ENCODE data around the gene VSIG2.

Gene VSIG2

DNA sequence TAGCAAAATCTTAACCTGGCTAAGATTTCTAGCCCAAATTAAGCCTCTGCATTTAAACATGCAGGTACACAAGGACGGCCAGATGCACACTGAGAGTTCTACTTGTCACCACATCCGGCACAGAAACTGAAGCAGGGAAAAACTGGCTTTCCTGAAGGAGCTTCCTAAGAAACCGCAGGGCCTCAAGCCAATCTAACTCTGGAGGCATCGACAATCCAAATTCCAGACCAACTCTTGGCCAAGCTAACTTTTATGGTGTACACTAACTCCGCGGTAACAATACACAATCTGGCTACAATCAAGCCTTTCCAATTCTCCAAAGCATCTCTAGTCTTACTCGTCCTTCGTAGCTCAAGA lies 46.9 kb upstream of the VSIG2 start:
- TF ChIP-seq TAF1 (IDR thresholded peaks at IDR 0.05; ENCODE audit: borderline replicate concordance, insufficient read depth, low read length) (no peak), FOXP2 (optimal IDR thresholded peaks at IDR 0.05; ENCODE audit: borderline replicate concordance, extremely low read depth, extremely low read length, insufficient read depth) (no peak), POLR2AphosphoS5 (IDR thresholded peaks at IDR 0.05; ENCODE audit: low read depth, low read length) (no peak), SIN3A (IDR thresholded peaks at IDR 0.05; ENCODE audit: borderline replicate concordance, insufficient read depth, low read length) (no peak)
- TF ChIP-seq, protein P1, sequence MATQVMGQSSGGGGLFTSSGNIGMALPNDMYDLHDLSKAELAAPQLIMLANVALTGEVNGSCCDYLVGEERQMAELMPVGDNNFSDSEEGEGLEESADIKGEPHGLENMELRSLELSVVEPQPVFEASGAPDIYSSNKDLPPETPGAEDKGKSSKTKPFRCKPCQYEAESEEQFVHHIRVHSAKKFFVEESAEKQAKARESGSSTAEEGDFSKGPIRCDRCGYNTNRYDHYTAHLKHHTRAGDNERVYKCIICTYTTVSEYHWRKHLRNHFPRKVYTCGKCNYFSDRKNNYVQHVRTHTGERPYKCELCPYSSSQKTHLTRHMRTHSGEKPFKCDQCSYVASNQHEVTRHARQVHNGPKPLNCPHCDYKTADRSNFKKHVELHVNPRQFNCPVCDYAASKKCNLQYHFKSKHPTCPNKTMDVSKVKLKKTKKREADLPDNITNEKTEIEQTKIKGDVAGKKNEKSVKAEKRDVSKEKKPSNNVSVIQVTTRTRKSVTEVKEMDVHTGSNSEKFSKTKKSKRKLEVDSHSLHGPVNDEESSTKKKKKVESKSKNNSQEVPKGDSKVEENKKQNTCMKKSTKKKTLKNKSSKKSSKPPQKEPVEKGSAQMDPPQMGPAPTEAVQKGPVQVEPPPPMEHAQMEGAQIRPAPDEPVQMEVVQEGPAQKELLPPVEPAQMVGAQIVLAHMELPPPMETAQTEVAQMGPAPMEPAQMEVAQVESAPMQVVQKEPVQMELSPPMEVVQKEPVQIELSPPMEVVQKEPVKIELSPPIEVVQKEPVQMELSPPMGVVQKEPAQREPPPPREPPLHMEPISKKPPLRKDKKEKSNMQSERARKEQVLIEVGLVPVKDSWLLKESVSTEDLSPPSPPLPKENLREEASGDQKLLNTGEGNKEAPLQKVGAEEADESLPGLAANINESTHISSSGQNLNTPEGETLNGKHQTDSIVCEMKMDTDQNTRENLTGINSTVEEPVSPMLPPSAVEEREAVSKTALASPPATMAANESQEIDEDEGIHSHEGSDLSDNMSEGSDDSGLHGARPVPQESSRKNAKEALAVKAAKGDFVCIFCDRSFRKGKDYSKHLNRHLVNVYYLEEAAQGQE (IDR thresholded peaks at IDR 0.05; ENCODE audit: insufficient read depth in 1 of 2, low read depth in 2 of 2, low read length in 2 of 2): no peak

DNA sequence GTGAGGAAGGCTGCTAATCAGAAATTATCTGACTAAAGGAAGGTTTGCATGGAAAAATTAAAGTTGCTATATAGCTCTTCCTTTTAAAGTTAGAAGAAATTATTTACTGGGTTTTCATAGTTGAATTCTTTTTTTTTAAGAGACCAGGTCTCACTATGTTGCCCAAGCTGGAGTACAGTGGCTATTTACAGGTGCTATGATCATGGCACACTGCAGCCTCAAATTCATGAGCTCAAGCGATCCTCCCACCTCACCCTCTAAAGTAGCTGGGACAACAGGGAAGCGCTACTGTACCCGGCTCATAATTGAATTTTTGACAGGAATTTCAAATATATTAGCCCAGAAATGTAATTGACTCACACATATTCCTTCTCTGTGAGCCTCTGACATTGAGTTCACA lies 44.3 kb upstream of the VSIG2 start:
- TF ChIP-seq SIN3A (IDR thresholded peaks at IDR 0.05; ENCODE audit: borderline replicate concordance, insufficient read depth, low read length) (no peak), TAF1 (IDR thresholded peaks at IDR 0.05; ENCODE audit: borderline replicate concordance, insufficient read depth, low read length) (no peak), POLR2AphosphoS5 (IDR thresholded peaks at IDR 0.05; ENCODE audit: low read depth, low read length) (no peak), FOXP2 (optimal IDR thresholded peaks at IDR 0.05; ENCODE audit: borderline replicate concordance, extremely low read depth, extremely low read length, insufficient read depth) (no peak)
- TF ChIP-seq, protein P1 (IDR thresholded peaks at IDR 0.05; ENCODE audit: insufficient read depth in 1 of 2, low read depth in 2 of 2, low read length in 2 of 2): no peak

DNA sequence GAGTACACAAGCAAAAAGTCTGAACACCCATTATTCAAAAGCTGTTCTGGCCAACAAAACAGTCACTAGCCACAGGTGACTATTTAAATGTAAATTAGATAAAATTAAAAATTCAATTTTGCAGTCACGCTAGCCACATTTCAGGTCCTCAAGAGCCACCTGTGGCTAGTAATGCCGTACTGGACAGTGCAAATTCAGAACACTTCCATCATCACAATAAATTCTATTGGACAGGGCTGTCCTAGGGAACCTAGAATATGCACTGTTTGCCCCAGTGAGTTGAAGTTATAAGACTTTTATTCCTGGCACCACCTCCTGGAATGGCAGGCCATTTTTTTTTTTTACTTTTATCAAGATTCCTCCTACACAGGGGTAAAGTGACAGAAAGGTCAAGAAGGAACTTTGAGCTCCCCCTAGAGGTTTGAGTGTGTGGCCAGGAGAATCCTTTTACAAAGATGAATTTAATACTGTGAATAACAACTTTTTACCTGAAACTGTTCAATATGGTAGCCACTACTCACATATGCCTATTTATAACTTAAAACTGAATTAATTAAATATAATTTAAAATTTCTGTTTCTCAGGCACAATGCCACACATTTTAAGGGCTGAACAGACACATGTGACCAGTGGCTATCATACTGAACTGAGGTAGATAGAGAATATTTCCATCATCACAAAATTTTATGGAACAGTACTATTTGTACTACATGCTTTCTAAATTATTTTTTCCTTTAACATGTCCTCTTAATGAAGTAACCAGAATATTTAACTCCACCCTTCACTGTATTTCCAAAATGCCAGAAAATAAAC lies 41.6 kb upstream of the VSIG2 start:
- TF ChIP-seq TAF1 (IDR thresholded peaks at IDR 0.05; ENCODE audit: borderline replicate concordance, insufficient read depth, low read length) (no peak), POLR2AphosphoS5 (IDR thresholded peaks at IDR 0.05; ENCODE audit: low read depth, low read length) (no peak), FOXP2 (optimal IDR thresholded peaks at IDR 0.05; ENCODE audit: borderline replicate concordance, extremely low read depth, extremely low read length, insufficient read depth) (no peak), SIN3A (IDR thresholded peaks at IDR 0.05; ENCODE audit: borderline replicate concordance, insufficient read depth, low read length) (no peak)
- TF ChIP-seq, protein P1 (IDR thresholded peaks at IDR 0.05; ENCODE audit: insufficient read depth in 1 of 2, low read depth in 2 of 2, low read length in 2 of 2): no peak

DNA sequence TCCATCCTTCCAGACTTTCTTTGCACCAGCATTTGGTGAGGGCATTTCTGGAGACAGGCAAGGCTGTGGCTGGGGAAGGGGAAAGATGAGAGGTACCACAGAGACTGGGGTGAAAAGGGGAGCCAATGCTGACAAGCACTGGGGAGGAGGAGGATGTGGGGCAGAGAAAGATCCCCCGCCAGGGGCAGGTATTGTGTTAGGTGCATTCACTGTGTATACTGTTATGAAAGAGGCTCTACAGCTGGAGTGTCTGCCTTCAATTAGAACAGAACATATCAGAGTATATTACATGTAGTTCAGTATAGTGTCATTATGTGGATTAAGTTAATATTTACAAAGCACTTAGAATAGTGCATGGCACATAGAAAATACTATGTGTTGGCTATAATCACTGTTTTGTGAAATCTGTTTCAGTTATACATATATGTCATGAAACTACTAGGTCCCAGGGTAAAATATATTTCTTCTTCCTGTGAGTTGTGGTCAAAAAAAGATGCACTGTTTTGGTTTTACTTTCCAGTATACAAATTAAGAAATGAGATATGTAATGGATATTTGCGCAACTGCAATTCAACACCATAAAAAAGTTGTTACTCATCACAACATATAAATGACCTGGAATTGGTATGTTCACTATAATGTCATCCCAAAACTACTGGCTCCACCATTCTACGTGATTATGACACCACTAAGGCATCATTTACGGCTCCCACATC lies 39.7 kb upstream of the VSIG2 start:
- TF ChIP-seq FOXP2 (optimal IDR thresholded peaks at IDR 0.05; ENCODE audit: borderline replicate concordance, extremely low read depth, extremely low read length, insufficient read depth): no peak
- no peak for TF ChIP-seq SIN3A (IDR thresholded peaks at IDR 0.05; ENCODE audit: borderline replicate concordance, insufficient read depth, low read length)
- TF ChIP-seq POLR2AphosphoS5 (IDR thresholded peaks at IDR 0.05; ENCODE audit: low read depth, low read length): no peak
- no peak for TF ChIP-seq TAF1 (IDR thresholded peaks at IDR 0.05; ENCODE audit: borderline replicate concordance, insufficient read depth, low read length)
- TF ChIP-seq, protein P1 (IDR thresholded peaks at IDR 0.05; ENCODE audit: insufficient read depth in 1 of 2, low read depth in 2 of 2, low read length in 2 of 2): no peak

Measured in PFSK-1 (cell line).